Measurements from ENCODE around the gene WDR49. TPM values are rescaled to one million over a fixed set of nuclear protein-coding genes. Genes with fewer than 3 reads are reported as not detected.

Gene WDR49
- total RNA-seq, 1 experiment from 2014 or later, result 0.34 TPM

DNA sequence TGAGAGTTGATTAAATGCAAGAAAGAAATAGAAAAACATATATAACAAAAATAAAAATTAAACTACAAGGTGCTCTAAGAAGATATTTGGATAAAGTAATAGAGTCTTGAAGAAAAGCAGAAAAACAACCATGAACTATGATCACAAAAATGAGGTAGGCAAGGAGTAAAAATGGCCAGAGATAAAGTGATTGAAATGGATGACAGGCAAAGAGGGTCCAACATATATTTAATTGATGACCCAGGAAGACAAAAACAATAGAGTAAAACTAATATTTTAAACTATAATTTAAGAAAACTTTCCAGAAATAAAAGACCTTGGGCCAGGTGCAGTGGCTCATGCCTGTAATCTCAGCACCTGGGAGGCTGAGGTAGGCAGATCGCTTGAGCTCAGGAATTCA, 22.1 kb upstream of the WDR49 start:
- H3K9me3 ChIP-seq (ENCODE audit: control insufficient read depth in 1 of 2, insufficient read depth in 1 of 2, low read depth in 1 of 2, low read length in 2 of 2), result peaks cover 0 to 3% of the 10 kb centered on the region in 2 experiments; a peak in 1 of 4 replicates
- TF ChIP-seq POLR2A (IDR thresholded peaks at IDR 0.05; ENCODE audit: borderline replicate concordance, extremely low read depth, insufficient read depth, insufficient read length) (no peak), FOSL1 (IDR thresholded peaks at IDR 0.05; ENCODE audit: low read depth) (no peak), EGR1 (IDR thresholded peaks at IDR 0.05; ENCODE audit: low read depth) (no peak), JUND (IDR thresholded peaks at IDR 0.05) (no peak), SP1 (IDR thresholded peaks at IDR 0.05; ENCODE audit: low read depth) (no peak), ELF1 (IDR thresholded peaks at IDR 0.05; ENCODE audit: borderline replicate concordance, low read depth) (no peak), EZH2 (IDR thresholded peaks at IDR 0.05) (no peak), POLR2AphosphoS5 (IDR thresholded peaks at IDR 0.05; ENCODE audit: low read depth, low read length) (no peak), ZNF274 (IDR thresholded peaks at IDR 0.05; ENCODE audit: low read depth, low read length) (no peak), CBX3 (IDR thresholded peaks at IDR 0.05; ENCODE audit: low read depth) (no peak), TCF7L2 (IDR thresholded peaks at IDR 0.05; ENCODE audit: borderline replicate concordance, extremely low read depth, insufficient read depth, insufficient read length) (no peak)
- TF ChIP-seq, protein P1, sequence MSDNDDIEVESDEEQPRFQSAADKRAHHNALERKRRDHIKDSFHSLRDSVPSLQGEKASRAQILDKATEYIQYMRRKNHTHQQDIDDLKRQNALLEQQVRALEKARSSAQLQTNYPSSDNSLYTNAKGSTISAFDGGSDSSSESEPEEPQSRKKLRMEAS (IDR thresholded peaks at IDR 0.05), result no peak
- TF ChIP-seq, protein P2, sequence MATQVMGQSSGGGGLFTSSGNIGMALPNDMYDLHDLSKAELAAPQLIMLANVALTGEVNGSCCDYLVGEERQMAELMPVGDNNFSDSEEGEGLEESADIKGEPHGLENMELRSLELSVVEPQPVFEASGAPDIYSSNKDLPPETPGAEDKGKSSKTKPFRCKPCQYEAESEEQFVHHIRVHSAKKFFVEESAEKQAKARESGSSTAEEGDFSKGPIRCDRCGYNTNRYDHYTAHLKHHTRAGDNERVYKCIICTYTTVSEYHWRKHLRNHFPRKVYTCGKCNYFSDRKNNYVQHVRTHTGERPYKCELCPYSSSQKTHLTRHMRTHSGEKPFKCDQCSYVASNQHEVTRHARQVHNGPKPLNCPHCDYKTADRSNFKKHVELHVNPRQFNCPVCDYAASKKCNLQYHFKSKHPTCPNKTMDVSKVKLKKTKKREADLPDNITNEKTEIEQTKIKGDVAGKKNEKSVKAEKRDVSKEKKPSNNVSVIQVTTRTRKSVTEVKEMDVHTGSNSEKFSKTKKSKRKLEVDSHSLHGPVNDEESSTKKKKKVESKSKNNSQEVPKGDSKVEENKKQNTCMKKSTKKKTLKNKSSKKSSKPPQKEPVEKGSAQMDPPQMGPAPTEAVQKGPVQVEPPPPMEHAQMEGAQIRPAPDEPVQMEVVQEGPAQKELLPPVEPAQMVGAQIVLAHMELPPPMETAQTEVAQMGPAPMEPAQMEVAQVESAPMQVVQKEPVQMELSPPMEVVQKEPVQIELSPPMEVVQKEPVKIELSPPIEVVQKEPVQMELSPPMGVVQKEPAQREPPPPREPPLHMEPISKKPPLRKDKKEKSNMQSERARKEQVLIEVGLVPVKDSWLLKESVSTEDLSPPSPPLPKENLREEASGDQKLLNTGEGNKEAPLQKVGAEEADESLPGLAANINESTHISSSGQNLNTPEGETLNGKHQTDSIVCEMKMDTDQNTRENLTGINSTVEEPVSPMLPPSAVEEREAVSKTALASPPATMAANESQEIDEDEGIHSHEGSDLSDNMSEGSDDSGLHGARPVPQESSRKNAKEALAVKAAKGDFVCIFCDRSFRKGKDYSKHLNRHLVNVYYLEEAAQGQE (IDR thresholded peaks at IDR 0.05; ENCODE audit: low read depth), result no peak
- TF ChIP-seq, protein P3, sequence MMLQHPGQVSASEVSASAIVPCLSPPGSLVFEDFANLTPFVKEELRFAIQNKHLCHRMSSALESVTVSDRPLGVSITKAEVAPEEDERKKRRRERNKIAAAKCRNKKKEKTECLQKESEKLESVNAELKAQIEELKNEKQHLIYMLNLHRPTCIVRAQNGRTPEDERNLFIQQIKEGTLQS (IDR thresholded peaks at IDR 0.05), result no peak
- TF ChIP-seq, protein P4, sequence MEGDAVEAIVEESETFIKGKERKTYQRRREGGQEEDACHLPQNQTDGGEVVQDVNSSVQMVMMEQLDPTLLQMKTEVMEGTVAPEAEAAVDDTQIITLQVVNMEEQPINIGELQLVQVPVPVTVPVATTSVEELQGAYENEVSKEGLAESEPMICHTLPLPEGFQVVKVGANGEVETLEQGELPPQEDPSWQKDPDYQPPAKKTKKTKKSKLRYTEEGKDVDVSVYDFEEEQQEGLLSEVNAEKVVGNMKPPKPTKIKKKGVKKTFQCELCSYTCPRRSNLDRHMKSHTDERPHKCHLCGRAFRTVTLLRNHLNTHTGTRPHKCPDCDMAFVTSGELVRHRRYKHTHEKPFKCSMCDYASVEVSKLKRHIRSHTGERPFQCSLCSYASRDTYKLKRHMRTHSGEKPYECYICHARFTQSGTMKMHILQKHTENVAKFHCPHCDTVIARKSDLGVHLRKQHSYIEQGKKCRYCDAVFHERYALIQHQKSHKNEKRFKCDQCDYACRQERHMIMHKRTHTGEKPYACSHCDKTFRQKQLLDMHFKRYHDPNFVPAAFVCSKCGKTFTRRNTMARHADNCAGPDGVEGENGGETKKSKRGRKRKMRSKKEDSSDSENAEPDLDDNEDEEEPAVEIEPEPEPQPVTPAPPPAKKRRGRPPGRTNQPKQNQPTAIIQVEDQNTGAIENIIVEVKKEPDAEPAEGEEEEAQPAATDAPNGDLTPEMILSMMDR (IDR thresholded peaks at IDR 0.05 in 2 of 3, conservative IDR thresholded peaks at IDR 0.05 in 1 of 3; ENCODE audit: borderline replicate concordance in 1 of 3, insufficient read depth in 1 of 3, low read depth in 2 of 3, low read length in 2 of 3), result no peak
- H3K36me3 ChIP-seq (ENCODE audit: control insufficient read depth in 1 of 2, insufficient read depth in 2 of 2, low read length in 2 of 2), result peaks cover 5 to 22% of the 10 kb centered on the region in 2 experiments; a peak in 2 of 4 replicates
- POLR2A ChIA-PET, result no interaction called here
- H3K4me3 ChIP-seq (replicated peaks in 1 of 2; ENCODE audit: low read depth in 1 of 2, low read length in 2 of 2), result no peak overlapping the region
- intact Hi-C loops (cut with micrococcal nuclease), result no loop called here
- H4K20me1 ChIP-seq (ENCODE audit: insufficient read depth), result no peaks in the 10 kb centered on the region
- ATAC-seq, result no peak
- no peak overlapping the region for H2AFZ ChIP-seq (ENCODE audit: low read depth, low read length, poor library complexity, severe bottlenecking)
- H3K27ac ChIP-seq (ENCODE audit: low read depth, low read length), result no peak overlapping the region
- H3K4me2 ChIP-seq (ENCODE audit: low read length), result no peak overlapping the region
- DNase-seq (ENCODE audit: low read depth, low spot score), result no peak
- CTCF ChIA-PET, result no interaction called here
- no TSS peak for BruUV-seq (replicated peaks)
- H3K27me3 ChIP-seq (ENCODE audit: insufficient read depth, low read length), result no peaks in the 10 kb centered on the region
- RAD21 ChIA-PET (ENCODE audit: low non-redundant PET in 1 of 2, low total read pairs in 2 of 2, uncharacterized antibody in 2 of 2, unreplicated experiment in 2 of 2), result no interaction called here
- H3K79me2 ChIP-seq (ENCODE audit: insufficient read depth, low read length), result no peaks in the 10 kb centered on the region
- no peaks in the 10 kb centered on the region for H3K4me1 ChIP-seq (ENCODE audit: control insufficient read depth in 1 of 2, insufficient read depth in 2 of 2, low read length in 2 of 2)
- H3K9ac ChIP-seq (ENCODE audit: low read length), result no peak overlapping the region
- no peaks in the 10 kb centered on the region for H3K9me2 ChIP-seq (ENCODE audit: insufficient read depth)
